Natural killer cell (primary cell): ENCODE results near the gene GAREM2. TPM values are rescaled to one million over a fixed set of nuclear protein-coding genes. Genes with fewer than 3 reads are reported as not detected.
A peak's percentile ranks its signal among the peaks of the same experiment; 100 is the strongest.

Experiments used
- ATAC-seq, 3 donors: fragments of 150-1000 bp in 2 of 3; fragments of 200-7000 bp in 1 of 3; cut with Tn5 transposase; 1 replicate in 1 of 3; 2 replicates in 2 of 3; pipeline ENCODE4 v1.10.0; 2021; ENCODE audit warnings: mild to moderate bottlenecking in 2 of 3, moderate library complexity in 2 of 3
- DNase-seq, 2 donors: peaks; one replicate each; pipeline versions ENCODE4 v3.0.0 to v3.0.0-alpha.2; 2013 to 2021; ENCODE audit warnings: mixed read lengths in 1 of 2
- H3K27ac ChIP-seq: one replicate; pipeline ENCODE4 v1.5.1; 2013; ENCODE audit warnings: mild to moderate bottlenecking, low read length
- H3K27me3 ChIP-seq: one replicate; pipeline ENCODE4 v1.6.1; 2013; ENCODE audit warnings: low read length; ENCODE audit not compliant: control insufficient read depth, insufficient read depth
- H3K36me3 ChIP-seq: one replicate; pipeline ENCODE4 v1.6.1; 2013; ENCODE audit warnings: low read length; ENCODE audit not compliant: control insufficient read depth, insufficient read depth
- H3K4me1 ChIP-seq: one replicate; pipeline ENCODE4 v1.6.1; 2013; ENCODE audit warnings: low read length; ENCODE audit not compliant: control insufficient read depth, insufficient read depth
- H3K4me3 ChIP-seq: one replicate; pipeline ENCODE4 v1.5.1; 2013; ENCODE audit warnings: low read length
- H3K9me3 ChIP-seq: one replicate; pipeline ENCODE4 v1.6.1; 2013; ENCODE audit warnings: low read length; ENCODE audit not compliant: control insufficient read depth, insufficient read depth
- H3K27ac Mint-ChIP-seq, 2 donors: one replicate each; pipeline ENCODE4 v1.8.0; 2022; ENCODE audit warnings: mild to moderate bottlenecking in 2 of 2, mixed read lengths in 2 of 2, moderate library complexity in 1 of 2
- H3K27me3 Mint-ChIP-seq, 2 donors: one replicate each; pipeline ENCODE4 v1.8.0; 2022; ENCODE audit warnings: low read depth in 2 of 2, mixed read lengths in 2 of 2
- H3K36me3 Mint-ChIP-seq: one replicate; pipeline ENCODE4 v1.8.0; 2022; ENCODE audit warnings: mixed read lengths
- H3K4me1 Mint-ChIP-seq, 2 donors: one replicate each; pipeline ENCODE4 v1.8.0; 2022; ENCODE audit warnings: mixed read lengths in 2 of 2
- H3K4me3 Mint-ChIP-seq: one replicate; pipeline ENCODE4 v1.8.0; 2022; ENCODE audit warnings: mild to moderate bottlenecking, moderate library complexity, mixed read lengths
- H3K9me3 Mint-ChIP-seq, 2 donors: one replicate each; pipeline ENCODE4 v1.8.0; 2022; ENCODE audit warnings: mixed read lengths in 2 of 2
- WGBS: methylation state at CpG from one replicate; pipeline ENCODE4 v1.1.7; 2013; ENCODE audit warnings: missing lambda C conversion rate; ENCODE audit not compliant: insufficient coverage; 5-methylcytosine and 5-hydroxymethylcytosine counted together
- intact Hi-C: fragments of 100-400 bp; cut with micrococcal nuclease; formaldehyde crosslinking; loops from one replicate; pipeline ENCODE4 v1.14.2; 2022
- total RNA-seq, 4 donors: library from RNA; stranded (reverse); fragments of 120-200 nt in 1 of 4; gene quantifications; one replicate each; pipeline versions ENCODE4 v1.2.3 to v1.2.4, GENCODE V29; 2013 to 2022
- TF ChIP-seq, protein P1 (sequence below): fragments of 200-600 bp; IDR thresholded peaks from one replicate; pipeline ENCODE4 v1.8.0; 2022; ENCODE audit warnings: antibody characterized with exemption

Gene GAREM2
- total RNA-seq, 3 donors from 2014 or later (not counting 1 experiment from before 2014, with no cell fraction given) = 7.1 to 9.2 (median 7.2) TPM

DNA sequence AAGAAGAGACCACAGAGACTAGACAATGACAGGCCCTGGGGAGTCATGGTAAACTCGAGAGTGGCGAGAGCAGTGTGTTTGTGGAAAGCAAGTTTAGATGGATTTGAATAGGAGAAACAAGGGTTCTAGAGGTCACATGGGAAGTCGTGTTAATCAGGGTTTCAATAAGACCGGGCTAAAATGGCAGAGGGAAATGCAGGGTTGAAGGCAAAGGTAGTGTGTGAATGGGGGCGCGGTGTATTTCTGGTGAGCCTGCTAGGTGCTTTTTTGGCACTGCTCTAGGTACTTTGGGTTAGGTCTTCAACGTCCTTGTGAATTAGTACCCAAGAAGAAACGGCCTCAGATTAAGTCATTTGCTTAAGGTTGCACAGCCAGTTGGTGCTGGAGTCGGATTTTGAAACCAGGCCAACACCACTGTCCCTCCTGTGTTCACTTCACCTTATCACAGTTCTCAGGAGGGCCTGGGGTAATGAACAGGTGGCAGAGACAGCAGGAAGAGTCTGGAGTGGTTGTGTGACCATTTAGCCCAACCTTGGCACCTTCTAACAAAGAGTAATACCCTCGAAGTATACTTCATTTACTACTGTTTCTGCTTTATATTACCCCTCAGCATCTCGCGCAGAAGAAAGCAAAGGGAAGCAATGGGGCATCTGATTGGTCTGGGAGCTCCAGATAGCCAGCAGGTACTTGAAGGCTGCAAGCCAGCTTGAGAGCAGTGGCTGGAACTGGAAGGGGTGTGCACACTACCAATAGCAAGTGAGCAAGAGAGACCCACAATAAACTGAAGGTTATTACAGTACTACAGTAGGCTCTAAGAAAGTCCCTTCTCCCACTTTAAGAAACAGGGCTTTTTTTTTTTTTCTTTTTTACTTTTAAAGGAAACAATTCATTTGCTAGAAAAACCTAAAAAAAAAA is 33.4 kb upstream of the GAREM2 start:
- intact Hi-C loops = no loop called here
- TF ChIP-seq, protein P1, sequence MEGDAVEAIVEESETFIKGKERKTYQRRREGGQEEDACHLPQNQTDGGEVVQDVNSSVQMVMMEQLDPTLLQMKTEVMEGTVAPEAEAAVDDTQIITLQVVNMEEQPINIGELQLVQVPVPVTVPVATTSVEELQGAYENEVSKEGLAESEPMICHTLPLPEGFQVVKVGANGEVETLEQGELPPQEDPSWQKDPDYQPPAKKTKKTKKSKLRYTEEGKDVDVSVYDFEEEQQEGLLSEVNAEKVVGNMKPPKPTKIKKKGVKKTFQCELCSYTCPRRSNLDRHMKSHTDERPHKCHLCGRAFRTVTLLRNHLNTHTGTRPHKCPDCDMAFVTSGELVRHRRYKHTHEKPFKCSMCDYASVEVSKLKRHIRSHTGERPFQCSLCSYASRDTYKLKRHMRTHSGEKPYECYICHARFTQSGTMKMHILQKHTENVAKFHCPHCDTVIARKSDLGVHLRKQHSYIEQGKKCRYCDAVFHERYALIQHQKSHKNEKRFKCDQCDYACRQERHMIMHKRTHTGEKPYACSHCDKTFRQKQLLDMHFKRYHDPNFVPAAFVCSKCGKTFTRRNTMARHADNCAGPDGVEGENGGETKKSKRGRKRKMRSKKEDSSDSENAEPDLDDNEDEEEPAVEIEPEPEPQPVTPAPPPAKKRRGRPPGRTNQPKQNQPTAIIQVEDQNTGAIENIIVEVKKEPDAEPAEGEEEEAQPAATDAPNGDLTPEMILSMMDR = no peak
- no peak overlapping the region for H3K4me3 Mint-ChIP-seq
- Histone ChIP-seq H3K4me3 (no peak overlapping the region), H3K27me3 (no peaks in the 10 kb centered on the region), H3K9me3 (no peaks in the 10 kb centered on the region), H3K36me3 (peaks cover 15% of the 10 kb centered on the region), H3K27ac (no peak overlapping the region), H3K4me1 (no peaks in the 10 kb centered on the region)
- peaks cover 7% of the 10 kb centered on the region for H3K36me3 Mint-ChIP-seq
- no peaks in the 10 kb centered on the region for H3K9me3 Mint-ChIP-seq
- DNase-seq (no peak), ATAC-seq (no peak)
- H3K4me1 Mint-ChIP-seq = peaks cover 0 to 14% of the 10 kb centered on the region in 2 donors
- no peaks in the 10 kb centered on the region for H3K27me3 Mint-ChIP-seq
- 87% methylated on average over 12 of the region's 12 CpGs for WGBS
- H3K27ac Mint-ChIP-seq = peak overlapping the region in 1 of 2 donors; percentile 7

DNA sequence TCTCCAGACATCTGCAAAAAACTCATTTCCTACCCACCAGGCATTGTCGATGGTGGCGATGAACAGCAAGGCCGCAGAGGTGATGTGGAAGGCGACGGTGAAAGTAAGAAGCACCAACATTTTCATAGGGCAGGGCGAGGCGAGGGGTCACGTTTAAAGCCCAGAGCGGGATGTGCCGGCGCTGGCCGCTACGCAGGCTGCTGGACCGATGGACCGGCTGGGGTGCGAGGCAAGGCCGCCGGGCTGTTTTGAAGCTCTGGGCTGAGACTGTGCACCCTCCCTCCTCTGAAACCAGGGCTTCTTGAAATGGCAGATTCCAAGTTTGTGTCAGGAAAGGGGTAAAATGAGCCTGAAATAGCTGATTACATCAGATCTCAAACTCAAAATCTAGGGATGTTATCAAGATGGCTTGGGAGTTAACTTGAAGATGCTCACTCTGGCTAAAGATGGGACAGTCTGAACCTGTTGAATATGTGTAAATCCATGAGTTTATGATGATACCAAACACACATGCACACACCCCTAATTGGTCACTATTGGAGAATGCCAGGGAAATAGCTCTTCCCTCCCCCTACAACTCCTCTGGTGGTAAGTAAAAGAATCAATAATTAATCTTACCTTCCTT is 31.6 kb upstream of the GAREM2 start:
- 92% methylated on average over 18 of the region's 18 CpGs for WGBS
- H3K27me3 Mint-ChIP-seq = no peaks in the 10 kb centered on the region

DNA sequence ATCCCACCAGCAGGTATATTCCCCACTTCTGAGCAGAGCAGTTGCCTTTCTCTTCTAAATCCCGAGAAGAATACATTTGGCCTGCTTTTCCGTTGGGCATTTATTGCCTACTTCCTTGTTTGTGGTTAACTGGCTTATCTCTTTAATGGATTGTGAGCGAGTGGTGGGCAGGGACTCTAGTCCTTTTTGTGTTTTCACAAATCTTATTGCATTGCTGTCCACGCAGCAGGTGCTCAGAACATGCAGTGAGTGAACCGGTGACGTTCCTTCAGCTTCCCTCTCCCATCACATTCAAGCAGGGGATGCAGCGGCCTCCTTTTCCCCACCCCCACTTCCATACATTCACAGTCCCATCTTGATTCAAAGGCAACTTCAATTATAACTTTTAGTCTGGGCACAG is 28.9 kb upstream of the GAREM2 start:
- Mint-ChIP-seq H3K27ac (no peak overlapping the region), H3K27me3 (peaks cover 0 to 4% of the 10 kb centered on the region in 2 donors), H3K36me3 (no peaks in the 10 kb centered on the region), H3K9me3 (no peaks in the 10 kb centered on the region), H3K4me1 (peaks cover 5 to 11% of the 10 kb centered on the region in 2 donors), H3K4me3 (no peak overlapping the region)
- DNase-seq = no peak
- Histone ChIP-seq H3K9me3 (no peaks in the 10 kb centered on the region), H3K27ac (no peak overlapping the region), H3K27me3 (no peaks in the 10 kb centered on the region), H3K4me3 (no peak overlapping the region), H3K4me1 (no peaks in the 10 kb centered on the region), H3K36me3 (no peaks in the 10 kb centered on the region)
- WGBS = 51% methylated on average over 7 of the region's 7 CpGs
- no peak for ATAC-seq
- intact Hi-C loops = loop anchor here (2.0 kb wide), 1 partner anchor 55 kb away; no protein-coding TSS in a partner anchor
- TF ChIP-seq, protein P1 = no peak

More for the DNA sequence above, 31.6 kb upstream of the GAREM2 start:
- Mint-ChIP-seq H3K36me3 (no peaks in the 10 kb centered on the region), H3K27ac (no peak overlapping the region), H3K4me1 (peaks cover 5 to 14% of the 10 kb centered on the region in 2 donors), H3K9me3 (no peaks in the 10 kb centered on the region), H3K4me3 (no peak overlapping the region)
- Histone ChIP-seq H3K4me1 (no peaks in the 10 kb centered on the region), H3K9me3 (no peaks in the 10 kb centered on the region), H3K27ac (no peak overlapping the region), H3K4me3 (no peak overlapping the region), H3K36me3 (peaks cover 4% of the 10 kb centered on the region), H3K27me3 (no peaks in the 10 kb centered on the region)
- intact Hi-C loops = no loop called here
- TF ChIP-seq, protein P1 = no peak
- ATAC-seq = no peak
- DNase-seq = no peak
